ENCODE data around the gene LRBA.

Gene LRBA

GRCh38 chr4:150384249-150384648 lies 630.8 kb downstream of the LRBA start:
- TF ChIP-seq CTCF (IDR thresholded peaks at IDR 0.05; ENCODE audit: low read depth, low read length, missing control alignments): no peak

GRCh38 chr4:150382028-150382427 lies 633.1 kb downstream of the LRBA start:
- H3K4me3 ChIP-seq (replicated peaks; ENCODE audit: low read depth, low read length): no peak overlapping the region
- TF ChIP-seq CTCF (IDR thresholded peaks at IDR 0.05; ENCODE audit: low read depth, low read length, missing control alignments): no peak
- no peak for DNase-seq (ENCODE audit: extremely low read depth, low read depth)

More at GRCh38 chr4:150384249-150384648, 630.8 kb downstream of the LRBA start:
- H3K4me3 ChIP-seq (replicated peaks; ENCODE audit: low read depth, low read length): no peak overlapping the region
- no peak for DNase-seq (ENCODE audit: extremely low read depth, low read depth)

- no peak overlapping the region for H3K4me3 ChIP-seq (replicated peaks; ENCODE audit: low read depth, low read length)
- no peak for TF ChIP-seq CTCF (IDR thresholded peaks at IDR 0.05; ENCODE audit: low read depth, low read length, missing control alignments)
- DNase-seq (ENCODE audit: extremely low read depth, low read depth): no peak
These were observed 633.5 kb downstream of the LRBA start for GRCh38 chr4:150381609-150382008.

- DNase-seq (ENCODE audit: extremely low read depth, low read depth): no peak
- no peak overlapping the region for H3K4me3 ChIP-seq (replicated peaks; ENCODE audit: low read depth, low read length)
- no peak for TF ChIP-seq CTCF (IDR thresholded peaks at IDR 0.05; ENCODE audit: low read depth, low read length, missing control alignments)
These were observed 634.0 kb downstream of the LRBA start for GRCh38 chr4:150381036-150381435.

GRCh38 chr4:150379454-150379853 lies 635.6 kb downstream of the LRBA start:
- H3K4me3 ChIP-seq (replicated peaks; ENCODE audit: low read depth, low read length): no peak overlapping the region
- no peak for DNase-seq (ENCODE audit: extremely low read depth, low read depth)
- no peak for TF ChIP-seq CTCF (IDR thresholded peaks at IDR 0.05; ENCODE audit: low read depth, low read length, missing control alignments)

- H3K4me3 ChIP-seq (replicated peaks; ENCODE audit: low read depth, low read length): no peak overlapping the region
- no peak for DNase-seq (ENCODE audit: extremely low read depth, low read depth)
- TF ChIP-seq CTCF (IDR thresholded peaks at IDR 0.05; ENCODE audit: low read depth, low read length, missing control alignments): no peak
These were observed 640.1 kb downstream of the LRBA start for GRCh38 chr4:150375025-150375424.

- TF ChIP-seq CTCF (IDR thresholded peaks at IDR 0.05; ENCODE audit: low read depth, low read length, missing control alignments): no peak
- no peak overlapping the region for H3K4me3 ChIP-seq (replicated peaks; ENCODE audit: low read depth, low read length)
- no peak for DNase-seq (ENCODE audit: extremely low read depth, low read depth)
These were observed 643.2 kb downstream of the LRBA start for GRCh38 chr4:150371869-150372268.
